AG08396 (cell line): ENCODE data around the gene STAG1.
"Not testable (repeated sequence)": the region's sequence is repeated elsewhere in the genome, so short reads cannot be mapped to it uniquely, and the experiment has no call there.

ENCODE experiments used
- DNase-seq: peaks from one replicate; pipeline ENCODE4 v3.0.0; 2012; ENCODE audit warnings: low spot score, mixed read lengths

STAG1 gene

DNA sequence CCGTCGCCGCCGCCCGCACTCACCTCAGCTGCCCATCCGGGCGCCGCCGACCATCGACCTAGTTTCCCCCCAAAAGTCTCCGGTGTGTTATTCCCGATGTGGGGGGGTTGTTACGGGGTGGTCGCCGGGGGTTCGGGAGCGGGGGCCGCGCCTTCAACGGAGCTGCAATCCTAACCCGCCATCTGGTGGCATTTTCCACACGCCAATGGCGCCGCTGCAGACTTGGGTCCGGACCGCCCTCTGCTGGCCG is at the start of gene STAG1:
STAG1 (minus strand) TSS at position 207 of the 250 bp plus-strand sequence. CDS start 121,480 bp downstream, outside the sequence.
- no peak for DNase-seq

DNA sequence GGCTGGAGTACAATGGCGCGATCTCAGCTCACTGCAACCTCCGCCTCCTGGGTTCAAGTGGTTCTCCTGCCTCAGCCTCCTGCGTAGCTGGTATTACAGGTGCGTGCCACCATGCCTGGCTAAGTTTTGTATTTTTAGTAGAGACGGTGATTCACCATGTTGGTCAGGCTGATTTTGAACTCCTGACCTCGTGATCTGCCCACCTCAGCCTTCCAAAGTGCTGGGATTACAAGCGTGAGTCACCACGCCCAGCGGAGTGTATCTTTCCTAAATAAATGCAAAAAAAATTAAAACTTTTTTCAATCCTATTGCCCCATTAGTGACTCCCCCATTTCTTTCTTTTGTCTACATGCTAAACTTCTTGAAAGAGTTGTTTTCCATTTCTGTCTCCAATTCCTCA is 49.0 kb upstream of the STAG1 start:
- DNase-seq, result not testable (repeated sequence)

DNA sequence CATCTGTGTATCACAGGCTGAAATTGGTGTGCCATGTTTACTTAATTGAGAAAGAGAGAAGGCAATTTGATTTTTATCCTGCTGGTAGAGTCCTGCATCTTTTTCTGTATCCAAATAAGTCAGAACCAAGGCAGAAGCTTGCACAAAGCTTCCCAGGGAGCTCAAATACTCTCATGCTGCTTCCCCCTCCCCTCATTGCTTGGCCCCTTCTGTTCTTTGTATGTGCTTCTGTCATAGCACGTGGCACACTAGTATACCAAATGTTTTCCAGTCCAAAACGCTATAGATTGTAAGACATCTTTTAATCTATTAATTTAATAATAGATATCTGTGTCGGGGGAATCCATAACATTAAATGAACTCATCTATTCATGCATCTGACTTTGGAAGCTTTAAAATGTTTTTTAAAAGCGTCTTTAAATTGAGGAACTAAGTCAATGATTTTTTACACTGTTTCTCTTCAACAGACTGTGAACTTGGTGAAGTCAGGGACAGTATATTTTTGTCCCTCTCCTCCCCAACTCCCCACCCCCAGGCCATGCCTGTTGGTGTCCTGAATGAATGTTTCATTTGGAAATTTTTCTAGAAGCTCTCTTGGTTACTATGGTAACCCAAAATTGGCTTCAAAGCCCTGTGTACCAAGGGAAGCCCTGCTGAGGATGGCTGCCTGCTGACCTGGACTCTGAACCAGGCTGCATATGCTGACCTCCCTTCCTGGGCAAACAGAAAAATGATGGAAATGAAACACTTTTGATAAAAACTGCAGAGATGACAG is 40.6 kb upstream of the STAG1 start:
- DNase-seq, result no peak

DNA sequence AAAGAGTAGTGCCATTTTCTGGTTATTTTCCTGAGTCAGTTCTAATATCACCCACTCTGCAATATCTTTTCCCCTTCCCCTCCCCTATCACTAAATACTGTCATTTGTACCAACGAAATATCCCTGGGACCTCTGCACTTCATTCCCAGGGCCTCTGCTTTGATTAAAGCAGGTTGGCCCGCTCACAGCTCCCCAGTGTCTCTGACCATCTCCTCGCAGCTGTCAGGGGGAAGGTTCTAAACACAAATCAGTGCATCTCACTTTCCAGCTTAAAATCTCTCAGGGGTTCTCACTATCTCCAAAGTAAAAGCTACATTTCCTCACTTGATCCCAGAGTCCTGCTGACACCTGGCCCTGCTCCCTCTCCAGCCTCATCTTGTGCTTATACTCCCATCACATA is 38.6 kb upstream of the STAG1 start:
- no peak for DNase-seq

DNA sequence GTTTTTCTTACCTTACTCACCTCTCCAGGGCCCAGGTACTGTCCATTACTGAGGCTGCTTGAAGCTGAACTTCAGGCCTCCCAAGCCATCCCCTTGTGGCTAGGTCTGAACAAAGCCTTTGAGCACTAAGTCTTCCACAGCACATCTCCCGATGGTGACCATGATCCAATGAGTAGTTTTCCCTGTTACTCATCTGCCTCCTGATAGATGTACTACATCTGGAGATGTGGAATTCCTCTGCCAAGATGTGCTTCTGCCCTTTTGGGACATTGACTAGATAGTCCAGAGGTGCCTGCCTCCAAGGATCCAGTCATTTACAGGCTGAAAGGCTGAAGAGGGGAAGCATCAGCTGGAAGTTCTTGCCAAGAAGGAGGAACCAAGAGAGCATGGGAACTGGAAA is 37.8 kb upstream of the STAG1 start:
- DNase-seq, result no peak

DNA sequence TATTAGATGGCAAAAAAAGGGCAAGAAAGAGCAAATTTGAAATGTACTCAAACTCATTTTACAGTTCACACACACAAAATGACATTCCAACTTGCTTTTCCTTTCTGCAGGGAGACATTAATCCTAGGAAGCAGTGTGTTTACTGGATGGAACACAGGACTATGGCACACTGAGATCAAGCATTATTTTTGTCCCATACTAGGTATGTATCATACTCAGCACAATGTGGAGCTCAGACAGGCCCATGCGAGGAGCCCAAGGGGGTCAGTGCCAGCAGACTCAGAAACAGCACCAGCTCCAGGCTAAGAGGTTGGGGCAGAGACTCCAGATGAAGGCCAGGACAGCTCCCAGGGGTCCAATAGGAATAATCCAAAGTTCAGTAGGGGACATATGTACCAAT is 36.0 kb upstream of the STAG1 start:
- no peak for DNase-seq

DNA sequence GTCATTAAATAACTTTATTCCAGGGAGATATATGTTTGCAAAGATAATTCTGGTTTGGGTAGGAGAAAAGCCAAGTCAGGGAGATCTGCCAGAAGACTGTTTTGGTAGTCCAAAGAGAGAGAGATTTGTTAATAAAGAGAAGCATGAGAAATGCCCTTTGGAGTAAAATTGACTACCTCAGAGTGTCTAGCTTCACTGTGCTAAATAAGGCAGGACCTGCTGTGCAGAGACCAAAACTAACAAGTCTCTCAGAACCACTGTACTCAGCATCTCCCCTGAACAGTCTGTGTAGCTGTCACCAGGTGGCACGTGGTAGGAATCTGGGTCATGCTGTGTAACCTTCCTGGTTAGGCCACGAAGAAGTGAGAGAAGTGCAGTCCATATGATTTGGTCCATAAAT is 35.2 kb upstream of the STAG1 start:
- peak; percentile 25 for DNase-seq

DNA sequence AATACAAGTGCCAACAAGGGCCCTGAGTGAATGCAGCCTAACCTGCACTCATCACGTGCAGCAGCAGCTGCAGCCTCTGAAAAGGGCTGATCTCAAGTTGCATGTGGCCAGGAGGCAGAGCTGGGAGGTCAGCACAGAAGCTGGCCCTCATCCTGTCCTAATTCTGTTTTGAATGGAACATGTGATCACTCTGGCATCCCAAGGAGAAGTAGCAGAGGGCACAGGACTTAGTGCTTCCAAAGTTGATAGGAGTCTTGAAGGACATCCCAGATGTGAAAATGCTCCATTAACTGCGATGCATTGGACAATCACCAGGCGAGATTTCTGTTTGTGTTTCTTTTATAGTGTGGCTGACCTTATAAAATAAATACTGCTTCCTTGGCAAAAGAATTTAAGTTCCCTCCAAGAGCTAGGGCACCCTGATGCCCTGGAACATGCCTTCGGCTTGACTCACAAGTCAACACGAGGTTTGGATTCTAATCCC is 31.6 kb upstream of the STAG1 start:
- no peak for DNase-seq

DNA sequence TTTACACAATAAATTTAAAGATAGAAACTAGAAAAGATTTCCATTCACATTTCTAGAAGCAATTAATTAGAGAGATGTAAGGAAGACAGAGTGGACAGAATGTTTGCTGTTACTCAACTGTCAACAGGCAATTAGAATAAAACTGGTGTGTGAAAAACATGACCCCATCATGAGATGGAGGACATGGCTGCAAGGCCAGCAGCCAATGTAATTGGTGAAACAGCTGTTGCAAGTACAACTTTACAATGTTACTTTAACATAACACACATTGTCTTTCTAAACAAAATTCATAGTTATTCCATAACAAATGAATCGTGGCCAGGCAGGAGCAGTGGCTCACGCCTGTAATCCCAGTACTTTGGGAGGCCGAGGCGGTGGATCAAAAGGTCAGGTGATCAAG is 28.6 kb upstream of the STAG1 start:
- DNase-seq, result no peak

DNA sequence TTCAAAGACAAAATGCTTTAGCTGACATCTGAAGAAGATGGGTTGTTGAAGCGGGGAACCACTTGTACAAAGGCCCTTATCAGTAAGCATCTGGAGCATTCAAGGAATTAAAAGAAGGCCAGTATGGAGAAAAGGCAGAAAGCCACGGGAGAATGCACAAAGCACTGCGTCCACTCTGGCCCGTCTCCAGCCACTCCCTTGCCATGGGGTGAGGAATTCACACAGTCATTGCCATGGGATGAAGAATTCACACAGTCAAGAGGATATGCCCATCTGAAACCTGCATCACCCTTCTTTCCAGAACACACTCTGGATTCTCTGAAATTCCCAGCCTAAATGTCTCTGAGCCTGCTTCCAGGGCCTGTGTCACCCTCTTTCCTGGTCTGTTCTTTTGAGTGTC is 26.7 kb upstream of the STAG1 start:
- DNase-seq, result no peak

DNA sequence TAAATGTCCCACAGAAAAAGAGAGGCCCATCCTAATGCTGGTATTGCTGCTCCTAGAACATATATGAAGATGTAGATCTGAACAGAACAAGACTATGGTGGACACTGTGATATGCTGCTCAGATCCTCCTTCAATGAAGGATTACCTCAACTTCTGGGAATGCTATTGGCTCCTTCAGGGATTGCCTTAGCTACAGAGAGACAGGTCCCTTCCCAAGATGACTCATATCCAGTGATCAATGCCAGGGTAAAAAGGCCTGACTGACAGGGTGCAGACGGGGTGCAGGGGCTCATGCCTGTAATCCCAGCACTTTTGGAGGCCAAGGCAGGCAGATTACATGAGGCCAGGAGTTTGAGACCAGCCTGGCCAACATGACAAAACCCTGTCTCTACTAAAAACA is 20.5 kb upstream of the STAG1 start:
- DNase-seq, result peak; percentile 42

DNA sequence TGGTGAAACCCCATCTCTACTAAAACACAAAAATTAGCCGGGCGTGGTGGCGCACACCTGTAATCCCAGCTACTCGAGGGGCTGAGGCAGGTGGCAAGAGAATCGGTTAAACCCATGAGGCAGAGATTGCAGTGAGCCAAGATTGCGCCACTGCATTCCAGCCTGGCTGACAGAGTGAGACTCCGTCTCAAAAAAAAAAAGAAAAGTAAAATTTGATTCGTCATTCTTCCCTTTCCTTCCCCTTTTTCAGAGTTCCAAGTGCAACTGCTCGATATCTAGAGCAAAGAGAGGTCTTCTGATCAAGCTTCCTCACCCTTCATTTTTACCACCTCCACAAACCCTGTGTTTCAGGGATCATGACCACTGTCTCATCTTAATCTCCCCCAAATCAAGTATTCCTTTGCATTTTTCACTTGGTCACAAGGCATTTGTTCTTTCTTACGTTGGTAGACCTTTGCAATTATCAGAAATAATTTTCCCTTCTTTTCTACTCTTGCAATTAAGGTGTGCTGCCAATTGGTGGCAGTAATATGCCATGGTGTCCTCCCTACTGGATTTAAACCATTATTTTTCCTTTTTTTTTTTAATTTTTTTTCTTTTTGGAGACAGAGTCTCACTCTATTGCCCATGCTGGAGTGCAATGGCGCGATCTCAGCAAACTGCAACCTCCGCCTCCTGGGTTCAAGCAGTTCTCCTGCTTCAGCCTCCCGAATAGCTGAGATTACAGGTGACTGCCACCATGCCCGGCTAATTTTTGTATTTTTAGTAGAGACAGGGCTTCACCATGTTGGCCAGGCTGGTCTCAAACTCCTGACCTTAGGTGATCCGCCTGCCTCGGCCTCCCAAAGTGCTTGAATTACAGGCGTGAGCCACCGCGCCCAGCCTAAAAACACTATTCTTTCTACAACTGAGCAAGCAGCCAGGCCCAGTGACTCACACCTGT is 6.3 kb upstream of the STAG1 start:
- DNase-seq, result not testable (repeated sequence)

DNA sequence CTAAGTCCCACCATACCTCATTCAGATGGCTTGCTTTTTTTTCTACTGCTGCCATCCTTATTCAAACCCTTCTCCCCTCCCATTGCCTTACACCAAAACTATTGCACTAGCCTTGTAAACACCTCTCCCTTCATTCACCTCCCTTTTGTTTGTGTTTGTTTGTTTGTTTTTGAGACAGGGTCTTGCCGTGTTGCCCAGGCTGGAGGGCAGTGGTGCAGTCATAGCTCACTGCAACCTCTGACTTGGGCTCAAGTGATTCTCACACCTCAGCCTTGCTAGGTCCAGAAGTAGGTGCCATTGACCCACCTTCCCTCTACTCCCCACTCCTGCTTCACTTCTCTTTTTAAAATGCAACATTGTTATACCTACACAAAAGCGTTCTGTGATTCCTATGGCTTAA is 3.0 kb upstream of the STAG1 start:
- DNase-seq, result no peak

DNA sequence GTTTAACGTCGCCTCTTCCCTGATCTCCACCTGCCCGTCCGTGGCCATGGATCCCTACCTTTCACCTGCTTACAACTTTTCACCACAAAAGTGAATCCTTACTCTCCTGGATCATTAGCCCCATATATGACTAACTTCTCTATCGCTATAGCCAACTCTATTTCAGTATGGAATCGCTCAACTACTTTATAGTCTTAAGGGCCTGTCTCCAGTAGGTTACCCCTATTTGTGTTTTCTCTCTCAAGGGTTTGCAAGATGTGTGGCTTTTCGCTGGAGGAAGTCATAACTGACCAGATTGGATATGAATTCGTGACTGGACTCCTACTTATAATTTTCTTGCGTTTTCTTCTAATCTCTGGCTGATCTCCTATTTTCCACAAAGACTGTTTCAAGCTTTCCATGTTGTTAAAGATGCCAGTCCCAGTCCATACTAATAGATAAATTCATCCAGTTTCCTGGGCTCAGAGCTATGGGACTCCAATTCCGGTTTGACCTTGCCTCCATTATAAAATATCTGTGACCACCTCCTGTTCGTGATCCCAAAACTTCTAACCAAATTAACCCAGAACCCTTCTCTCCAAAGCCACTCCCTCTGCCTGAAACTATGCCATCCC is 1.3 kb upstream of the STAG1 start:
- DNase-seq, result no peak

DNA sequence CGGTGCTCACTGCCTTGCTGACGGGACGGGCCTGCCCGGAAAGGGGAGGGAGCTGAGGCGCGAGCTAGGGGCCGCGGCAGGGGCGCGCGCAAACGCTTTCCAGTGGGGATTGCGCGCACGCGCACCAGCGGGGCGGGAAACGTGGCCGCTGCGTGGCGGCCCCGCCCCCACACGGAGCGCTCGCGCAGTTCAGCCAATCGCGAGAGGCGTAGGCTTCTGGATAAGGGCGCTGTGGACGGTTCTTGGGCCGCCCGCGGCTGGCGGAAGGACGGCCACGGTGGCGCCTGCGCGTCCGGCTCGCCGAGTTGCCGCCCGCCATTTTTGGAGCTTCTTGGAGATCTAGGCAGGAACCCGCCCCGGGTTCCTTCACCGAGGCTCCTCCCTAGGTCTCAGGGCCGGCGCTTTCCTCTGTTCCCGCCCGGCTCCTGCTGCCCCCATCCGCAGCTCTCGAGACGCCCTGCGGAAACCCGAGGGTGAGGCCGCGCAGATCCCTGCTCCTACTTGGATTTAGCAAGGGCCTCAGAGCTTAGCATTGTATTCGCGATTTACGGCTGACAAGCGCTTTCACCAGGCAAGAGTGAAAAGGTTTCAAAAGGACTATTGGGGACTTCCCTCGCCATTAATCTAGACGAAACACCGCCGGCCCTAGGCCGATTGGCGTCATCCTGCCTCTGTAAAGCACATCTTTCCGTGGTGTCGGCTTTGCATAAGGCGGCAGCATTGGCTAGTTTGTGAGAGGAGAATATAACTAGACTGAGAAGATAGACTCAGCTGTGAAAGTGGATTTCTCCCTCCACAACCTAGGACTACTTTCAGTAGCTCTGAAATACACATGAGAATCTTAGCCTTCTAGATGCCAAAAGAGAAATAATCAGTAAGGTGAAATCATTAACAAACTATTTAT is 496 bp upstream of the STAG1 start:
- DNase-seq, result peak; percentile 97

DNA sequence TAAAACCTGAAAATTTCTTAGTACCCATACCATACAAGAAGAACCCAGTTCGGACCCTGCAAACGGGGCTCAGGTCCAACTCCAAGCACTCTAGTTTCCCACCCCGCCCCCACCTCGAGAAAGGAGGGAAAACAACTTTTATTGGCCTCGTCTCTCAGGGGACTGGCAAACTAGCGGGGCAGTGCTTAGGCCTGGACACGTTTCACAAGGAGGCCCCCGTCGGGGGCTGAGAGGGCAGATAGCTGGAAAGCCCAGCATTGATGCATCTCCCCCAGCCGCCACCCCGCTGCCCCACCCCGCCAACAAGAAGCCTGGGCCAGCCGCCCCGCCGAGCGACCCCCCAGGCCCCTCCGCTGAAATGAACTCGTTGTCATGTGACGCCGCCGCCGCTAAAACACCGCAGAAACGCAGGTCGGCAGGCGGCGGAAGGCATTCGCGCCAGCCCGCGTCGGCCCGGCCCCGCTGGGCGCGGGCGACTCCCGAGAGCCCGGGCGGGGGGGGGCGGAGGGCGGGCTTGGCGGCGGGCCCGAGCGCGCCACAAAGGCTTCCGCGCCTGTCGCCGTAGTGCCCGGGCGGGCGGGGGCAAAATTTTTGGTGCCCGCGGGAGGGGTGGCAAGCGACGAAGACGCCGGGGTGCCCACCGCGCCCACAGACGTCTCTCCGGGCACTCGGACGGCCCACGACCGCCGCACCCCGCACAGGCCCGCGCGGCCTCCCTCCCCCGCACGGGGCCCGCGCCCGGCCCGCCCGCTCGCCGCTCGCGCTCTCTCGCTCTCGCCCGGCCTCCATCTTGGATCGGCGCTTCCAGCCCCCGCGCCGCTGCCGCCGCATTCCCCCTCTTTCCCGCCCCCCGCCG is 634 bp downstream of the STAG1 start:
- peak; percentile 79 for DNase-seq

DNA sequence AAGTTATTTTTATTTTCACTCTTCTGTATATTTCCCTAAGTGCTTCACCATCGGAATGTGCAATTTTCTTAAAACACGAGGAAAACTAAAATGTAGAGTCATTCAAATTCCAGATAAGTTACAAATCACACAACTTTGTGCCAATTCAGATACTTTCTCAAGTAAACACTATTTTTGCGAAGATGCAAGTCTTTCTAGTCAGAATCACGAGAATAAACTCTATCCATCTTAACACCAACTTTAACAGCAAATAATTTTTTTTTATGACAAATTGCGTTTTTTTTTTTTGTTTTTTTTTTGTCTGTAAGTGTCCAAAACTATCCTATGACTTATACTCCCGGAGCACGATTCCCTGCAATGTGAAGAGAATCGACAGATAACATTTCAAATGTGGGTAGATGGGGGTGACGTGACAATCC is 1.3 kb downstream of the STAG1 start:
- DNase-seq, result peak; percentile 48

DNA sequence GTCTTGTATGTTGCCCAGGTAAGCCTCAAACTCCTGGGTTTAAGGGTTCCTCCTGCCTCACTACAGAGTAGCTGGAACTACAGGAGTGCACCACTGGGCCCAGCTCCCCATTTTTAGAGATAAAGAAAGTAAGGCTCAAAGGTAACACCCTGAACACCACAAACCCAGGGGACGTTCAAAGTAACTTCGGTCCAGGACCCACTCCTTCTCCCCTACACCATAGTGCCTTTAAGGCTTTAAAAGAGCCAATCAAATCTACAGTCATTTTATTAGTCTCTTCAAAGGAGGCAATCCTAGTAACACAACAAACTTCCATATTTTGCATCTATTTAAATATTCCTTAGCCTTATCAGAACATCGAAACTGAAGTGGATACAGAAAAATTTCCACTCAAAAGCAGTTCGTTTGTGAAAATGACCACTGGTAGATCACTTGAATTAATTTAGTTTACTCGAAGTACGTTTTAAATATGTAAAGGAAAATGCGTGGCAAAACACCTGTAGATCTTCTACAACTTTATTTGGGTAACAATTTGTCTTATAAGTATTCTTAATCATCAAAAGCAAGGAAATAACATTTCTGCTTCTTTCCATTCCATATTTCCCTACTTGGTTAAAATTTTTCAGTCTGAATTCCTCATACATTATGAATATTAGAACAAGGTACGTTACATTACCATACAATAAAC is 1.8 kb downstream of the STAG1 start:
- DNase-seq, result no peak

DNA sequence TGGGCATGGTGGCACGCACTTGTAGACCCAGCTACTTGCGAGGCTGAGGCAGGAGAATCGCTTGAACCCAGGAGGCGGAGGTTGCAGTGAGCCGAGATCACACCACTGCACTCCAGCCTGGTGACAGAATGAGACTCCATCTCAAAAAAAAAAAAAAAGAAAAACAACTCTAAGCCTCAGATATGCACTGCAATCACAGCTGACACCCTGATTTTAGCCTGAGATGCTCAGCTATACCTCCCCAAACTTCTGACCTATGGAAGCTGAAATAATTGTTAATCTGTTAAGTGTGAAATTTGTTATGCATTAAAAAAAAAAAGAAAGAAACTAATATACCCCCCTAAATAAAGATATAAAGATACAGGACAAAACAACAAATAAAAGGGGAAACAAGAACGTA is 2.6 kb downstream of the STAG1 start:
- DNase-seq, result not testable (repeated sequence)

DNA sequence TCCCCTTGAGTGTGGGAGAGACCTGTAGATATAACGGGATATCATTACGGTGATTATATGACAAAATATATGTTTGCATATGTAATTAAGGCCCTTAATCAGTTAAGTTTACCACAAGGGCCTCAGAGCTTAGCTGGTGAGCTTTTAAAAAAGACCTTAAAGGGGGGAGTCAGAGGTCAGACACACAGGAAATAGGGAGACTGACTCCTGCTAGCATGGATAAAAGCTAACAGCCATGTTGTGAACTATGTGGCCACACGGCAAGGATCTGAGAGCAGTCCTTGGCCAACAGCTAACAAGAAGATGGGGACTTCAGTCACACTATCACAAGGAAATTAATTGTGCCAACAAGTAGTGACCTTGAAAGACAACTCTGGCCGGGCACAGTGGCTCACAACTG is 3.1 kb downstream of the STAG1 start:
- no peak for DNase-seq
